Stimulated activated naive B cell treated with anti-CD40 and anti-IgM and Interleukin-4, amounts not matched to agents 10 μg/mL and 1 μg/mL and 100 μg/mL, for 72 hours (primary cell): ENCODE data around the gene IL17F.

Source experiments
- ATAC-seq, 2 donors: fragments of 150-1000 bp; cut with Tn5 transposase; replicated peaks; 2 replicates each; pipeline ENCODE4 v1.10.0; 2021; ENCODE audit warnings: moderate library complexity in 1 of 2
- DNase-seq: peaks from one replicate; pipeline ENCODE4 v3.0.0; 2021
- H3K27ac Mint-ChIP-seq: one replicate; pipeline ENCODE4 v1.8.0; 2022; ENCODE audit warnings: mild to moderate bottlenecking, mixed read lengths
- H3K27me3 Mint-ChIP-seq, 2 donors: one replicate each; pipeline ENCODE4 v1.8.0; 2022; ENCODE audit warnings: mixed read lengths in 2 of 2
- H3K36me3 Mint-ChIP-seq, 2 donors: one replicate each; pipeline ENCODE4 v1.8.0; 2022; ENCODE audit warnings: mixed read lengths in 2 of 2, mild to moderate bottlenecking in 1 of 2
- H3K4me1 Mint-ChIP-seq, 2 donors: one replicate each; pipeline ENCODE4 v1.8.0; 2022; ENCODE audit warnings: mixed read lengths in 2 of 2, mild to moderate bottlenecking in 1 of 2
- H3K4me3 Mint-ChIP-seq, 2 donors: one replicate each; pipeline ENCODE4 v1.8.0; 2022; ENCODE audit warnings: mild to moderate bottlenecking in 2 of 2, mixed read lengths in 2 of 2, moderate library complexity in 1 of 2
- H3K9me3 Mint-ChIP-seq, 2 donors: one replicate each; pipeline ENCODE4 v1.8.0; 2022; ENCODE audit warnings: mixed read lengths in 2 of 2, mild to moderate bottlenecking in 1 of 2

IL17F gene

GRCh38 chr6:52190409-52190808, 53.9 kb downstream of the IL17F start:
- ATAC-seq (no peak), DNase-seq (no peak)
- Mint-ChIP-seq H3K27ac (peak overlapping the region; percentile 7), H3K9me3 (peaks cover 0 to under 1% of the 10 kb centered on the region in 2 donors), H3K36me3 (no peaks in the 10 kb centered on the region), H3K4me1 (peaks cover 4 to 5% of the 10 kb centered on the region in 2 donors), H3K4me3 (no peak overlapping the region), H3K27me3 (peaks cover 30% of the 10 kb centered on the region in 2 donors)

- no peak for DNase-seq
- no peak for ATAC-seq
- H3K27me3 Mint-ChIP-seq = peaks cover 28% of the 10 kb centered on the region in 2 donors
Measured at GRCh38 chr6:52189974-52190373, 54.3 kb downstream of the IL17F start.

GRCh38 chr6:52187098-52187497, 57.2 kb downstream of the IL17F start:
- Mint-ChIP-seq H3K27ac (no peak overlapping the region), H3K36me3 (no peaks in the 10 kb centered on the region), H3K4me1 (peaks cover 4 to 5% of the 10 kb centered on the region in 2 donors), H3K27me3 (peaks cover 23 to 25% of the 10 kb centered on the region in 2 donors), H3K9me3 (no peaks in the 10 kb centered on the region), H3K4me3 (no peak overlapping the region)
- ATAC-seq = no peak
- no peak for DNase-seq

More at GRCh38 chr6:52189974-52190373, 54.3 kb downstream of the IL17F start:
- no peaks in the 10 kb centered on the region for H3K9me3 Mint-ChIP-seq
- no peaks in the 10 kb centered on the region for H3K36me3 Mint-ChIP-seq
- no peak overlapping the region for H3K4me3 Mint-ChIP-seq
- H3K27ac Mint-ChIP-seq = no peak overlapping the region
- H3K4me1 Mint-ChIP-seq = peaks cover 4 to 5% of the 10 kb centered on the region in 2 donors
